ENCODE results near the gene HOXB5. TPM values are rescaled to one million over a fixed set of nuclear protein-coding genes. Genes with fewer than 3 reads are reported as not detected.

Gene HOXB5
- total RNA-seq, 1 donor from 2014 or later, result 0.59 TPM

- TF ChIP-seq CTCF (IDR thresholded peaks at IDR 0.05; ENCODE audit: unreplicated experiment), result no peak
- H3K4me1 Mint-ChIP-seq (ENCODE audit: unreplicated experiment), result peaks cover 15% of the 10 kb centered on the region
- H3K4me3 Mint-ChIP-seq (ENCODE audit: unreplicated experiment), result peak overlapping the region; percentile 88
- peaks cover 38% of the 10 kb centered on the region for H3K27me3 Mint-ChIP-seq (ENCODE audit: unreplicated experiment)
- H3K9me3 Mint-ChIP-seq (ENCODE audit: unreplicated experiment), result no peaks in the 10 kb centered on the region
- no peak overlapping the region for H3K27ac Mint-ChIP-seq (ENCODE audit: unreplicated experiment)
- no peaks in the 10 kb centered on the region for H3K36me3 Mint-ChIP-seq (ENCODE audit: low read depth, unreplicated experiment)
- no peak for DNase-seq (ENCODE audit: low spot score)
These were observed 32.1 kb upstream of the HOXB5 start for GRCh38 chr17:48625495-48626244.

GRCh38 chr17:48624544-48625494, 31.2 kb upstream of the HOXB5 start:
- no peak overlapping the region for H3K27ac Mint-ChIP-seq (ENCODE audit: unreplicated experiment)
- no peak for DNase-seq (ENCODE audit: low spot score)
- TF ChIP-seq CTCF (IDR thresholded peaks at IDR 0.05; ENCODE audit: unreplicated experiment), result no peak
- H3K27me3 Mint-ChIP-seq (ENCODE audit: unreplicated experiment), result peaks cover 31% of the 10 kb centered on the region
- no peak overlapping the region for H3K4me3 Mint-ChIP-seq (ENCODE audit: unreplicated experiment)
- no peaks in the 10 kb centered on the region for H3K9me3 Mint-ChIP-seq (ENCODE audit: unreplicated experiment)
- H3K36me3 Mint-ChIP-seq (ENCODE audit: low read depth, unreplicated experiment), result no peaks in the 10 kb centered on the region
- H3K4me1 Mint-ChIP-seq (ENCODE audit: unreplicated experiment), result peaks cover 15% of the 10 kb centered on the region

- TF ChIP-seq CTCF (IDR thresholded peaks at IDR 0.05; ENCODE audit: unreplicated experiment), result no peak
- H3K4me3 Mint-ChIP-seq (ENCODE audit: unreplicated experiment), result no peak overlapping the region
- H3K9me3 Mint-ChIP-seq (ENCODE audit: unreplicated experiment), result no peaks in the 10 kb centered on the region
- peaks cover 28% of the 10 kb centered on the region for H3K27me3 Mint-ChIP-seq (ENCODE audit: unreplicated experiment)
- H3K36me3 Mint-ChIP-seq (ENCODE audit: low read depth, unreplicated experiment), result no peaks in the 10 kb centered on the region
- no peak overlapping the region for H3K27ac Mint-ChIP-seq (ENCODE audit: unreplicated experiment)
- H3K4me1 Mint-ChIP-seq (ENCODE audit: unreplicated experiment), result peaks cover 20% of the 10 kb centered on the region
- no peak for DNase-seq (ENCODE audit: low spot score)
These were observed 30.5 kb upstream of the HOXB5 start for GRCh38 chr17:48624118-48624517.

- no peaks in the 10 kb centered on the region for H3K9me3 Mint-ChIP-seq (ENCODE audit: unreplicated experiment)
These were observed 30.0 kb upstream of the HOXB5 start for GRCh38 chr17:48623583-48623982.

More at GRCh38 chr17:48623583-48623982, 30.0 kb upstream of the HOXB5 start:
- H3K4me1 Mint-ChIP-seq (ENCODE audit: unreplicated experiment), result peaks cover 24% of the 10 kb centered on the region
- peaks cover 30% of the 10 kb centered on the region for H3K27me3 Mint-ChIP-seq (ENCODE audit: unreplicated experiment)
- no peak overlapping the region for H3K4me3 Mint-ChIP-seq (ENCODE audit: unreplicated experiment)
- no peak for DNase-seq (ENCODE audit: low spot score)
- no peaks in the 10 kb centered on the region for H3K36me3 Mint-ChIP-seq (ENCODE audit: low read depth, unreplicated experiment)
- no peak overlapping the region for H3K27ac Mint-ChIP-seq (ENCODE audit: unreplicated experiment)
- no peak for TF ChIP-seq CTCF (IDR thresholded peaks at IDR 0.05; ENCODE audit: unreplicated experiment)
